Measurements from ENCODE around the gene ST8SIA6. TPM values are rescaled to one million over a fixed set of nuclear protein-coding genes. Genes with fewer than 3 reads are reported as not detected.

The ST8SIA6 gene
- total RNA-seq, 1 experiment from 2014 or later = not detected

DNA sequence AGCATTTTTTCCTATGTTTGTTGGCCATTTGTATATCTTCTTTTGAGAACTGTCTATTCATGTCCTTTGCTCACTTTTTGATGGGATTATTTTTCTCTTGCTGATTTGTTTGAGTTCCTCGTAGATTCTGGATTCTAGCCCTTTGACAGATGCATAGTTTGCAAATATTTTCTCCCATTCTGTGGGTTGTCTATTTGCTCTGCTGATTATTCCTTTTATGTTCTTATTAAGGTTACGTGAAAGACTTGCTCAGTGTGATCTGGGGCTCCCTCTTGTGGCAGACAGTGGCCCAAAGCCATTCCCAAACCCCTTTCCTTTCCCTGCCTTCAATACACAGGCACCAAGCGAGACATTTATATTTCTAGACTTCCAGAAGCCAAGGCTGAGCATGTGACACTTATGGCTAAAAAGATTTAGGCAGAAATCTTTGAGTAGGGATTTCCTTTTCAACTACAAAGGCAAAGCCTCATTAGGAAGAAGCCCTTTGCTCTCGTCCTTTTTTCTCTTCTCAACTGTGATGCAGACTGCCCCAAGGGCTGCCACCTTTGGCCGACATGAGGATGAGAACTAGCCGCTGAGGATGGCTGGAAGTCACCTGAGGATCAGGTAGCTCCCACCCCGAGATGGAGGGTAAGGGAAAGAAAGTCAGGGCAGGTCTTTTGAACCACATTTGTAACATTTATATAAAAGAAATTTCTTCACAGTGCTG lies 23.6 kb downstream of the ST8SIA6 start:
- BruUV-seq (replicated peaks) = no TSS peak
- intact Hi-C loops (cut with micrococcal nuclease; ENCODE audit: unreplicated experiment) = loop anchor here (2.0 to 5.0 kb wide), 3 partner anchors 144 to 604 kb away; no protein-coding TSS in a partner anchor
- no peaks in the 10 kb centered on the region for H3K4me1 ChIP-seq (ENCODE audit: insufficient read depth, low read length, poor library complexity, severe bottlenecking)
- no peak overlapping the region for H3K27ac ChIP-seq (ENCODE audit: low read depth, low read length, poor library complexity, severe bottlenecking)
- ChIA-PET CTCF (no interaction called here), POLR2A (ENCODE audit: low non-redundant PET) (no interaction called here)
- no peak overlapping the region for H3K4me3 ChIP-seq (ENCODE audit: low read depth, low read length, poor library complexity, severe bottlenecking)
- no peaks in the 10 kb centered on the region for H3K9me3 ChIP-seq (ENCODE audit: low read depth, low read length, poor library complexity, severe bottlenecking)
- no peaks in the 10 kb centered on the region for H3K36me3 ChIP-seq (ENCODE audit: insufficient read depth, low read length, poor library complexity, severe bottlenecking)
- H3K27me3 ChIP-seq (replicated peaks; ENCODE audit: insufficient read depth, low read depth, low read length, poor library complexity) = peaks cover 26% of the 10 kb centered on the region
- DNase-seq (ENCODE audit: low spot score) = peak; percentile 78
- TF ChIP-seq, protein P1, sequence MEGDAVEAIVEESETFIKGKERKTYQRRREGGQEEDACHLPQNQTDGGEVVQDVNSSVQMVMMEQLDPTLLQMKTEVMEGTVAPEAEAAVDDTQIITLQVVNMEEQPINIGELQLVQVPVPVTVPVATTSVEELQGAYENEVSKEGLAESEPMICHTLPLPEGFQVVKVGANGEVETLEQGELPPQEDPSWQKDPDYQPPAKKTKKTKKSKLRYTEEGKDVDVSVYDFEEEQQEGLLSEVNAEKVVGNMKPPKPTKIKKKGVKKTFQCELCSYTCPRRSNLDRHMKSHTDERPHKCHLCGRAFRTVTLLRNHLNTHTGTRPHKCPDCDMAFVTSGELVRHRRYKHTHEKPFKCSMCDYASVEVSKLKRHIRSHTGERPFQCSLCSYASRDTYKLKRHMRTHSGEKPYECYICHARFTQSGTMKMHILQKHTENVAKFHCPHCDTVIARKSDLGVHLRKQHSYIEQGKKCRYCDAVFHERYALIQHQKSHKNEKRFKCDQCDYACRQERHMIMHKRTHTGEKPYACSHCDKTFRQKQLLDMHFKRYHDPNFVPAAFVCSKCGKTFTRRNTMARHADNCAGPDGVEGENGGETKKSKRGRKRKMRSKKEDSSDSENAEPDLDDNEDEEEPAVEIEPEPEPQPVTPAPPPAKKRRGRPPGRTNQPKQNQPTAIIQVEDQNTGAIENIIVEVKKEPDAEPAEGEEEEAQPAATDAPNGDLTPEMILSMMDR (conservative IDR thresholded peaks at IDR 0.05; ENCODE audit: low read depth, low read length) = peak; percentile 91
- TF ChIP-seq EZH2 (IDR thresholded peaks at IDR 0.05; ENCODE audit: borderline replicate concordance, low read depth, low read length, poor library complexity, severe bottlenecking) = no peak

DNA sequence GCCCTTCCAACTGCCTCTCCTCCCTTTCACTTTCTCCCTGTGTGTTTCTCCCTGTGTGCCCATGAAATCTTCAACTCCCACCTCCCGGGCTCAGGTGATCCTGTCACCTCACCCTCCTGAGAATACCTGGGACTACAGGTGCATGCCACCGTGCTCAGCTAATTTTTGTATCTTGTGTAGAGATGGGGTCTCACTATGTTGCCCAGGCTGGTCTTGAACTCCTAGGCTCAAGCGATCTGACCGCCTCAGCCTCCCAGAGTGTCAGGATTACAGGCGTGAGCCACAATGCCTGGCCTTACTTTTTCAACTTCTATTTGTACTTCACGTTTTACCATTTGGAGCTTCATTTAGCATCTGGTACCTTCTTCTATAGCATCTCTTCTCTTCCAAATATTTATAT lies 24.9 kb downstream of the ST8SIA6 start:
- Histone ChIP-seq H3K4me1 (ENCODE audit: insufficient read depth, low read length, poor library complexity, severe bottlenecking) (no peaks in the 10 kb centered on the region), H3K27ac (ENCODE audit: low read depth, low read length, poor library complexity, severe bottlenecking) (no peak overlapping the region), H3K27me3 (replicated peaks; ENCODE audit: insufficient read depth, low read depth, low read length, poor library complexity) (peaks cover 26% of the 10 kb centered on the region), H3K4me3 (ENCODE audit: low read depth, low read length, poor library complexity, severe bottlenecking) (no peak overlapping the region), H3K36me3 (ENCODE audit: insufficient read depth, low read length, poor library complexity, severe bottlenecking) (no peaks in the 10 kb centered on the region), H3K9me3 (ENCODE audit: low read depth, low read length, poor library complexity, severe bottlenecking) (no peaks in the 10 kb centered on the region)
- DNase-seq (ENCODE audit: low spot score) = no peak
- TF ChIP-seq EZH2 (IDR thresholded peaks at IDR 0.05; ENCODE audit: borderline replicate concordance, low read depth, low read length, poor library complexity, severe bottlenecking) = no peak
- TF ChIP-seq, protein P1 (conservative IDR thresholded peaks at IDR 0.05; ENCODE audit: low read depth, low read length) = no peak
- intact Hi-C loops (cut with micrococcal nuclease; ENCODE audit: unreplicated experiment) = no loop called here
- ChIA-PET POLR2A (ENCODE audit: low non-redundant PET) (interaction anchor here (0.7 kb wide), 1 partner anchor 140 kb away, joined by 3 read pairs; no protein-coding TSS in a partner anchor), CTCF (interaction anchor here (0.6 kb wide), 1 partner anchor 41 kb away, joined by 3 read pairs; no protein-coding TSS in a partner anchor)
- no TSS peak for BruUV-seq (replicated peaks)

DNA sequence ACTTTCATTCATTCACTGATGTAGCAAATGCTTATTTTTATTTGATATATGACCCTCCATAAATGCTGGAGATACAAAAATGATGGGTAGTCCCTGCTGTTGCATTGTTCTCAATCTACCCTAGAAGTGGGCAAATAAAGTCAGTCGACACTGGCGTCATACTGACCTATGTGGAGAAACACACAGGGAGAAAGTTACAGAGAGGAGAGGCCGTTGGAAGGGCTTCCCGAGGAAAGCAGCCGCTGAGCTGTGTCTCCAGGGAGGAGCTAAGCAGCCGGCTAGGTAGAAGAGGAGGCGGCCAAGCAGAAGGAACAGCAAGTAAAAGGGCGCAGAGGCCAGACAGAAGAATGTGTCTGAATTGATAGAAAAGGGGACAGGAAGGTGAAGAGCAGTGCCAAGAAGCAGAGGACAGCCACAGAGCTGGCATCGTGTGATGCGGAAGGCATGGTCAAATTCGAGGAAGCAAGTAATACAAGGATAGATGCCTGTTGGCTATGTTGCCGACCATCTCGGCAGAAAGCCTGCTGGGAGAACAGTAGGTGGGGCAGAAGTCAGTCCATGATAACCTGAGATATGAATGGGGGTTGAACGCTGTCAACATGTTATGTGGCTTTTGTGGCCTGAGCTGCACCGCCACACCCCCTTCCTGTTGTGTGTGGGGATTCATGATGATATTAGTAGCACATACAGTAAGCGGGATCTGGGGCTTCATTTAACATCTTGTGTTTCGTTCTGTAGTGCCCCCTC lies 25.9 kb downstream of the ST8SIA6 start:
- POLR2A ChIA-PET (ENCODE audit: low non-redundant PET) = interaction anchor here (0.7 kb wide), 1 partner anchor 139 kb away, joined by 3 read pairs; no protein-coding TSS in a partner anchor
- intact Hi-C loops (cut with micrococcal nuclease; ENCODE audit: unreplicated experiment) = no loop called here
- no TSS peak for BruUV-seq (replicated peaks)
- Histone ChIP-seq H3K27ac (ENCODE audit: low read depth, low read length, poor library complexity, severe bottlenecking) (no peak overlapping the region), H3K9me3 (ENCODE audit: low read depth, low read length, poor library complexity, severe bottlenecking) (no peaks in the 10 kb centered on the region), H3K27me3 (replicated peaks; ENCODE audit: insufficient read depth, low read depth, low read length, poor library complexity) (peaks cover 18% of the 10 kb centered on the region), H3K4me1 (ENCODE audit: insufficient read depth, low read length, poor library complexity, severe bottlenecking) (no peaks in the 10 kb centered on the region), H3K36me3 (ENCODE audit: insufficient read depth, low read length, poor library complexity, severe bottlenecking) (no peaks in the 10 kb centered on the region), H3K4me3 (ENCODE audit: low read depth, low read length, poor library complexity, severe bottlenecking) (no peak overlapping the region)
- CTCF ChIA-PET = interaction anchor here (0.6 kb wide), 1 partner anchor 41 kb away, joined by 3 read pairs; no protein-coding TSS in a partner anchor
- DNase-seq (ENCODE audit: low spot score) = no peak
- no peak for TF ChIP-seq EZH2 (IDR thresholded peaks at IDR 0.05; ENCODE audit: borderline replicate concordance, low read depth, low read length, poor library complexity, severe bottlenecking)
- TF ChIP-seq, protein P1 (conservative IDR thresholded peaks at IDR 0.05; ENCODE audit: low read depth, low read length) = no peak

Measured in A673 (cell line).